Stimulated activated CD4-positive, alpha-beta T cell treated with anti-CD3 and anti-CD28 coated beads, Interleukin-4, amount 100 ng/mL, for 24 hours (primary cell): ENCODE measurements around the gene ATP6V0D1.

Experiments used
- DNase-seq: peaks from one replicate; pipeline ENCODE4 v3.0.0-alpha.2; 2020

ATP6V0D1 gene

DNA sequence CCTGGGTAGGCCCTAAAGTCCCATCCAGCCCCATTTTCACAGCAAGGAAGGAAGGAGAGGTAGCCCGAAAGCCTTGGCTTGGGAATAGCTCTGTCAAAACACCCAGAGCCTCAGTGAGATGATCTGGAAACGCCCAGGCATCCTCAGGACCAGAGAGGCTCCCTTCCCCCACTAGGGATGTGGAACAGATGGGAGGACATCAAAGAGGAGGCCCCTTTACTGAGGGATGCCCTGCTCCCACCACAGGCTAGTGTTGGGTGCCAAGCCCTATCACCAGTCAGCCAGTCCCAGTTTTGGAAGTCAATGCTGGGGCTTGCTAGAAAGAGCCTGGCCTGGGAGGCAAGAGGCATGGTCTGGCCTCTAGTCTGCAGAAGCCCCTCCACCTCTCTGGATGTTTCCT is 92.4 kb downstream of the ATP6V0D1 start:
- no peak for DNase-seq

DNA sequence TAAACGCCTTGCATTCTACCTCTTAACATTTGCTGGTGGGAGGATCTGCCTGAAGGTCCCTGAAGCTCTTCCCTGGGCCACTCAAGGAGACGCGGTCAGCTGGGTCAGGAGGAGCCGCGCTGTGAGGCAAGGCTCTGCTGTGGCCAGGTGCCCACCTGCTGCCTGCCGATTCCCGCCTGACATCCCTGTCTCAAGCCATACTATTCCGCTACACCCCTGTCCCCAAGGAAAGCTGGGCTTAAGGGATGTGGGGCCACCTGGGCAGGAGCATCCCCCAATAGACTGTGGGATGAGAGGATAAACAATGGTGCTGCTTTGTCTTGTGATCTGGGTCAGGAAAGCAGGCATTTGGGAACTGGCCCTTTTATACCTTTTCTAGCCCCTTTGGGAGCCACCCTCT is 92.8 kb downstream of the ATP6V0D1 start:
- no peak for DNase-seq
